Neural progenitor cell (in vitro differentiated cells): ENCODE results near the gene SCMH1.
A peak's percentile ranks its signal among the peaks of the same experiment; 100 is the strongest.

ENCODE experiments used
- CTCF ChIP-seq: fragments of 200-600 bp; sonication (generic); IDR thresholded peaks from 2 replicates; pipeline ENCODE4 v1.5.1; 2017; ENCODE audit warnings: antibody characterized with exemption, mild to moderate bottlenecking
- EZH2 ChIP-seq: fragments of 200-600 bp; sonication (generic); IDR thresholded peaks from 2 replicates; pipeline ENCODE4 v1.6.1; 2017; ENCODE audit warnings: antibody characterized with exemption, mild to moderate bottlenecking, moderate library complexity

GRCh38 chr1:41023279-41023990 lies 218.7 kb downstream of the SCMH1 start:
- TF ChIP-seq CTCF: peak; percentile 37
- no peak for TF ChIP-seq EZH2
